Neuronal stem cell (in vitro differentiated cells): ENCODE measurements around the gene LCE5A.
"Not testable (repeated sequence)": the region's sequence is repeated elsewhere in the genome, so short reads cannot be mapped to it uniquely, and the experiment has no call there.

ENCODE experiments used
- DNase-seq: peaks from one replicate; pipeline ENCODE4 v3.0.0-alpha.2; 2013; ENCODE audit warnings: low spot score
- H2AFZ ChIP-seq: one replicate; pipeline ENCODE4 v1.6.1; 2013; ENCODE audit warnings: mild to moderate bottlenecking, low read length, inconsistent platforms
- H2AK5ac ChIP-seq: 2 replicates; pipeline ENCODE4 v1.6.1; 2013; ENCODE audit warnings: low read depth, mild to moderate bottlenecking, inconsistent platforms, low read length, moderate library complexity, mixed read lengths
- H2BK120ac ChIP-seq: 2 replicates; pipeline ENCODE4 v1.6.1; 2013; ENCODE audit warnings: low read depth, mild to moderate bottlenecking, inconsistent platforms, low read length, moderate library complexity, mixed read lengths
- H2BK12ac ChIP-seq: one replicate; pipeline ENCODE4 v1.6.1; 2013; ENCODE audit warnings: low read length, inconsistent platforms
- H2BK15ac ChIP-seq: 2 replicates; pipeline ENCODE4 v1.6.1; 2013; ENCODE audit warnings: mild to moderate bottlenecking, low read length, inconsistent platforms, mixed read lengths
- H2BK5ac ChIP-seq: one replicate; pipeline ENCODE4 v1.6.1; 2013; ENCODE audit warnings: inconsistent platforms, mild to moderate bottlenecking, low read length, moderate library complexity
- H3K14ac ChIP-seq: one replicate; pipeline ENCODE4 v1.6.1; 2013; ENCODE audit warnings: low read length, inconsistent platforms
- H3K18ac ChIP-seq: 2 replicates; pipeline ENCODE4 v1.6.1; 2013; ENCODE audit warnings: low read length, inconsistent platforms
- H3K23ac ChIP-seq: 2 replicates; pipeline ENCODE4 v1.6.1; 2013; ENCODE audit warnings: low read depth, mild to moderate bottlenecking, mixed read lengths, low read length, inconsistent platforms; ENCODE audit not compliant: poor library complexity
- H3K27ac ChIP-seq: replicated peaks from 3 replicates; pipeline ENCODE4 v1.5.1; 2013; ENCODE audit warnings: low read length, inconsistent platforms
- H3K27me3 ChIP-seq, 3 experiments: 2 replicates each; pipeline ENCODE4 v1.6.1; 2013; ENCODE audit warnings: low read length in 3 of 3, mild to moderate bottlenecking in 2 of 3, inconsistent platforms in 1 of 3, low read depth in 1 of 3, mixed read lengths in 1 of 3, moderate library complexity in 1 of 3; ENCODE audit not compliant: control insufficient read depth in 3 of 3, insufficient read depth in 3 of 3
- H3K36me3 ChIP-seq, 2 donors: replicated peaks in 1 of 2; 2 replicates each; pipeline ENCODE4 v1.6.1; 2013; ENCODE audit warnings: low read length in 2 of 2; ENCODE audit not compliant: control insufficient read depth in 2 of 2, insufficient read depth in 2 of 2
- H3K4ac ChIP-seq: 2 replicates; pipeline ENCODE4 v1.6.1; 2013; ENCODE audit warnings: inconsistent platforms, mild to moderate bottlenecking, low read length, moderate library complexity
- H3K4me1 ChIP-seq, 2 donors: 1 replicate in 1 of 2; 2 replicates in 1 of 2; pipeline ENCODE4 v1.6.1; 2013; ENCODE audit warnings: low read length in 2 of 2, low read depth in 1 of 2; ENCODE audit not compliant: control insufficient read depth in 2 of 2, insufficient read depth in 1 of 2
- H3K4me2 ChIP-seq: one replicate; pipeline ENCODE4 v1.6.1; 2013; ENCODE audit warnings: mild to moderate bottlenecking, low read length, inconsistent platforms; ENCODE audit not compliant: insufficient read depth, poor library complexity, severe bottlenecking
- H3K4me3 ChIP-seq, 2 donors: 2 replicates each; pipeline ENCODE4 v1.5.1; 2013; ENCODE audit warnings: low read length in 2 of 2, mild to moderate bottlenecking in 2 of 2, inconsistent platforms in 1 of 2, moderate library complexity in 1 of 2
- H3K79me1 ChIP-seq: one replicate; pipeline ENCODE4 v1.6.1; 2013; ENCODE audit warnings: low read depth, mild to moderate bottlenecking, inconsistent platforms, low read length, moderate library complexity
- H3K9ac ChIP-seq: one replicate; pipeline ENCODE4 v1.6.1; 2013; ENCODE audit warnings: mild to moderate bottlenecking, low read depth, low read length, inconsistent platforms; ENCODE audit not compliant: poor library complexity
- H3K9me3 ChIP-seq, 2 donors: replicated peaks in 1 of 2; 2 replicates each; pipeline versions ENCODE3 to v1.6.1; 2013; ENCODE audit warnings: low read length in 2 of 2, mild to moderate bottlenecking in 2 of 2, inconsistent platforms in 1 of 2, low read depth in 1 of 2, mixed read lengths in 1 of 2, moderate library complexity in 1 of 2; ENCODE audit not compliant: control insufficient read depth in 2 of 2, insufficient read depth in 1 of 2
- H4K8ac ChIP-seq: one replicate; pipeline ENCODE4 v1.6.1; 2013; ENCODE audit warnings: low read depth, mild to moderate bottlenecking, inconsistent platforms, low read length, moderate library complexity
- H4K91ac ChIP-seq: one replicate; pipeline ENCODE4 v1.6.1; 2013; ENCODE audit warnings: low read length, low read depth, mild to moderate bottlenecking, inconsistent platforms; ENCODE audit not compliant: poor library complexity
- WGBS, 2 donors: extraction: QIAGEN DNeasy Blood & Tissue Kit; methylation state at CpG; one replicate each; pipeline ENCODE4 v1.1.7; 2013; ENCODE audit warnings: missing lambda C conversion rate in 2 of 2, mixed read lengths in 1 of 2; ENCODE audit not compliant: insufficient read length in 2 of 2, insufficient replicate concordance in 1 of 2; ENCODE audit errors: extremely low coverage in 2 of 2; 5-methylcytosine and 5-hydroxymethylcytosine counted together

LCE5A gene

DNA sequence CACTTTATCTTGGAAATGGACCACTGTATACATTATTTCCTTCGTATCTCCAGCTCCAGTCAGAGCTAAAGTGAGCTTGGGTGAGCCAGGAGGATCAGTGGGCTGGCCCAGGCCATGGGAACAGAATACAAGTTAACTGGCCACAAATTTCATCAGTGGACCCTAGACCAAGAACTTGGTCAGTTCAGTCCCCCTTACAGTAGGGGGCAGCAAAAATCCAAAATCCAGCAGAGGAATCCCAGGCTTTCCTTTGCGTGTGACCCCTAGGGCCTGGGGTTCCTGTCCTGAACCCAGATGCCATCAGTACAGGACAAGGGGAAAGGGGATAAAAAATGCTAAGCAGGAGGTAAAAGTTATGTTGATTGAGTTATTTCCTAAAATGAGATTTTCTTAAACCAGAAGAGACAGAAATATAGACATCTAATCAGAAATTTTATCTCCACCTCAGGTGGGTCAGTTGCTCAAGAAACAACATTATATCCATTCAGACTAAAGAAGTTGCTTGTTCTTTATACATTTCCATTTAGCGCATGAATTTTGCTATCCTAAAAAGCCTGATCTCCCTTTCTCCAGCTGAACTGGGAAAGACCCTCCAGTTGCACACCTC is 24.1 kb upstream of the LCE5A start:
- H3K14ac ChIP-seq, result no peak overlapping the region
- H2BK15ac ChIP-seq, result no peak overlapping the region
- H3K79me1 ChIP-seq, result no peaks in the 10 kb centered on the region
- H3K27ac ChIP-seq, result no peak overlapping the region
- no peaks in the 10 kb centered on the region for H3K4me1 ChIP-seq
- DNase-seq, result no peak
- H4K91ac ChIP-seq, result no peak overlapping the region
- H3K4me3 ChIP-seq, result no peak overlapping the region
- H3K4ac ChIP-seq, result no peak overlapping the region
- H3K4me2 ChIP-seq, result no peak overlapping the region
- H3K36me3 ChIP-seq, result no peaks in the 10 kb centered on the region
- H2AK5ac ChIP-seq, result no peak overlapping the region
- H2BK5ac ChIP-seq, result no peak overlapping the region
- no peak overlapping the region for H2AFZ ChIP-seq
- H3K9me3 ChIP-seq, result peaks cover 0 to 12% of the 10 kb centered on the region in 2 donors
- no peak overlapping the region for H3K9ac ChIP-seq
- H4K8ac ChIP-seq, result no peak overlapping the region
- no CpG with 5 or more reads among the region's 3 CpGs for WGBS, 2 donors
- H3K23ac ChIP-seq, result no peak overlapping the region
- no peak overlapping the region for H2BK12ac ChIP-seq
- no peak overlapping the region for H3K18ac ChIP-seq
- no peaks in the 10 kb centered on the region for H3K27me3 ChIP-seq
- H2BK120ac ChIP-seq, result no peak overlapping the region

DNA sequence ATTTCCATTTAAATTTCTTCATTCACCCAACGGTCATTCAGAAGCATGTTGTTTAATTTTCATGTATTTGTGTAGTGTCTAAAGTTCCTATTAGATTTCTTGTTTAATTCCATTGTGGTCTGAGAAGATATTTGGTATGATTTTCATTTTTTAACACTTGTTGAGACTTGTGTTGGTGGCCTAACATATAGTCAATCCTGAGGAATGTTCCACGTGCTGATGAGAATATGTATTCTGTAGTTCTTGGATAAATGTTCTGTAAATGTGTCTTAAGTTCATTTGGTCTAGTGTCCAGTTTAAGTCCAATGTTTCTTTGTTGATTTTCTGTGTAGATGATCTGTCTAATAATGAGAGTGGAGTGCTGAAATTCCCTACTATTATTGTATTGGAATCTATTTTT is 22.7 kb upstream of the LCE5A start:
- Histone ChIP-seq H3K9me3 (peaks cover 0 to 12% of the 10 kb centered on the region in 2 donors), H3K4me1 (no peaks in the 10 kb centered on the region), H3K4me3 (no peak overlapping the region), H4K91ac (no peak overlapping the region), H3K18ac (no peak overlapping the region), H3K36me3 (no peaks in the 10 kb centered on the region), H3K79me1 (no peaks in the 10 kb centered on the region), H2AFZ (no peak overlapping the region), H2BK5ac (no peak overlapping the region), H3K4ac (no peak overlapping the region), H2BK12ac (no peak overlapping the region), H2BK15ac (no peak overlapping the region), H3K27me3 (no peaks in the 10 kb centered on the region), H3K9ac (no peak overlapping the region), H3K14ac (no peak overlapping the region), H2BK120ac (no peak overlapping the region), H3K27ac (no peak overlapping the region), H3K4me2 (no peak overlapping the region), H3K23ac (no peak overlapping the region), H2AK5ac (no peak overlapping the region), H4K8ac (no peak overlapping the region)
- no peak for DNase-seq
- WGBS, 2 donors, result no CpG with 5 or more reads among the region's 2 CpGs

DNA sequence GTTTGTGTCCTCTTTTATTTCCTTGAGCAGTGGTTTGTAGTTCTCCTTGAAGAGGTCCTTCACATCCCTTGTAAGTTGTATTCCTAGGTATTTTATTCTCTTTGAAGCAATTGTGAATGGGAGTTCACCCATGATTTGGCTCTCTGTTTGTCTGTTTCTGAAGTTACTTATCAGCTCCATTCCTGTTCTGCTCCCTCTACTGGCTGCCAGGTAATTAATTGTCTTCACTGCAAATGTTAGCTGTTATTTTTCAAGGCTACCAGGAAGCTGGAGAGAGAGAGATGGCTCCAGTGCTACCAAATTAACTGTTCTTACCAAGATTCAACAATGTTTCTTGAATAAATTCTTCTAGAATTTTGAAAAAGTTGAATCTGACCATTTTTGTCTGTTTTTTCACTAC is 19.1 kb upstream of the LCE5A start:
- not testable (repeated sequence) for H2BK15ac ChIP-seq, DNase-seq, H3K4me2 ChIP-seq

DNA sequence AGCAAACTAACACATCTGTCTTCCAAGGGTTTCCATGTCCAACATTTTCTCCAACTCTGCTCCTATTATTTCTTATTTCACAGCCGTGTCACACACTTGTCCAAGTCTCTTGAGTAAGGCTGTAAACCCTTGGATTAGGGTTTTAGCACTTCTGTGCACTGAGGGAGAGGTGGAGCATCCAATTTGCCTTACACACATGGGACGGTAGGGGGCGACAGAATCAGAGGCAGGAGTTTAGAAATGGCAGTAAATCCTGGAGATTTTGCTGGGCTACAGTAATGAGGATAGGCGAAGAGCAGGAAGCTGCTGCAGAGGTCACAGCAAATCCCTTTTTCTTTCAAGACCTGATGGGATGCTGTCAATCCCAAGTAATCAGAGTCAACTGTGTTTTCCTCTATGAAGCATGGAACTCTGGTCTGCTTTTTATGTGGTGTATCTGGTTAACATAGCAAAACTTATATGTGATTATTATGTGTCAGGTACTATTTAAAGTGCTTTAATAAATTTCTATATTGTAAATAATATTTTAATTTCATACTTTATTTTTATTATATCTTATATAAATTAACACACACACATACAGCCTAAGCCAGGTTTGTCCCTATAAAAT is 15.4 kb upstream of the LCE5A start:
- DNase-seq, result no peak
- no peak overlapping the region for H2BK15ac ChIP-seq
- no peak overlapping the region for H2BK120ac ChIP-seq
- H4K91ac ChIP-seq, result no peak overlapping the region
- no peak overlapping the region for H2BK12ac ChIP-seq
- WGBS, 2 donors, result no CpG with 5 or more reads among the region's 4 CpGs
- H4K8ac ChIP-seq, result no peak overlapping the region
- H3K14ac ChIP-seq, result no peak overlapping the region
- no peak overlapping the region for H3K4ac ChIP-seq
- H3K4me3 ChIP-seq, result no peak overlapping the region
- H3K23ac ChIP-seq, result no peak overlapping the region
- no peaks in the 10 kb centered on the region for H3K27me3 ChIP-seq
- no peak overlapping the region for H3K9ac ChIP-seq
- H3K79me1 ChIP-seq, result no peaks in the 10 kb centered on the region
- no peaks in the 10 kb centered on the region for H3K36me3 ChIP-seq
- no peak overlapping the region for H2BK5ac ChIP-seq
- H2AK5ac ChIP-seq, result no peak overlapping the region
- no peak overlapping the region for H3K27ac ChIP-seq
- H3K4me1 ChIP-seq, result no peaks in the 10 kb centered on the region
- H3K9me3 ChIP-seq, result peaks cover 0 to 26% of the 10 kb centered on the region in 2 donors
- no peak overlapping the region for H2AFZ ChIP-seq
- H3K18ac ChIP-seq, result no peak overlapping the region
- H3K4me2 ChIP-seq, result no peak overlapping the region

More for the DNA sequence above, 19.1 kb upstream of the LCE5A start:
- H2BK12ac ChIP-seq, H3K23ac ChIP-seq, H3K79me1 ChIP-seq, H3K4me1 ChIP-seq, H3K4me3 ChIP-seq, H3K27me3 ChIP-seq, H2AFZ ChIP-seq, H3K9ac ChIP-seq, H3K36me3 ChIP-seq, H3K18ac ChIP-seq, H3K14ac ChIP-seq, H4K91ac ChIP-seq, H2BK5ac ChIP-seq, H2BK120ac ChIP-seq, H2AK5ac ChIP-seq, H3K4ac ChIP-seq, H3K27ac ChIP-seq, H4K8ac ChIP-seq: not testable (repeated sequence)
- peaks cover 0 to 12% of the 10 kb centered on the region in 2 donors for H3K9me3 ChIP-seq
